GM12878 (cell line): ENCODE measurements around the gene OR8A1. TPM values are rescaled to one million over a fixed set of nuclear protein-coding genes. Genes with fewer than 3 reads are reported as not detected.
A peak's percentile ranks its signal among the peaks of the same experiment; 100 is the strongest.

ENCODE experiments used
- ATAC-seq: fragments of 200-7000 bp; cut with Tn5 transposase; 3 replicates; pipeline ENCODE4 v1.9.1; 2020; ENCODE audit warnings: mild to moderate bottlenecking, moderate library complexity
- BruUV-seq: library from RNA; stranded (reverse); fragments of 400-500 nt; replicated peaks from 2 replicates; lab custom pipeline; 2021; lab: Mats Ljungman, UMichigan
- CTCF ChIA-PET: fragments of 300-600 bp; sonication (Branson Sonifier 250); formaldehyde crosslinking; extraction: SDS; loops from one replicate; lab custom pipeline; 2021; ENCODE audit warnings: inconsistent platforms; lab: Yijun Ruan, JAX
- POLR2A ChIA-PET: fragments of 350-600 bp; formaldehyde crosslinking; extraction: SDS; loops from one replicate; lab custom pipeline; 2021; ENCODE audit warnings: inconsistent platforms; lab: Charles Lee
- RAD21 ChIA-PET: fragments of 300-600 bp; sonication (Branson Sonifier 250); formaldehyde crosslinking; loops from one replicate; lab custom pipeline; 2023; ENCODE audit warnings: antibody characterized with exemption; ENCODE audit not compliant: unreplicated experiment; lab: Charles Lee
- SMC1A ChIA-PET: fragments of 300-600 bp; sonication (Branson Sonifier 250); formaldehyde crosslinking; loops from one replicate; lab custom pipeline; 2023; ENCODE audit not compliant: unreplicated experiment, uncharacterized antibody; lab: Charles Lee
- DNase-seq: peaks from one replicate; pipeline ENCODE4 v3.0.0-alpha.2; 2011; ENCODE audit warnings: low read depth, low spot score
- FAIRE-seq: peaks from 3 replicates; lab custom pipeline; 2011; peaks lifted over from hg19 to GRCh38; lab: Jason Lieb, UNC
- H2AFZ ChIP-seq: 2 replicates; pipeline ENCODE4 v1.6.0; 2011; ENCODE audit warnings: low read depth, low read length, control low read depth; ENCODE audit not compliant: control insufficient read depth
- H3K27ac ChIP-seq: 2 replicates; pipeline ENCODE4 v1.5.1; 2011; ENCODE audit warnings: control low read depth; ENCODE audit not compliant: control insufficient read depth, insufficient read depth
- H3K27me3 ChIP-seq, 2 experiments: replicated peaks in 1 of 2; 2 replicates each; pipeline versions ENCODE4 v1.6.0 to v1.6.1; 2011; ENCODE audit warnings: low read length in 1 of 2; ENCODE audit not compliant: control insufficient read depth in 2 of 2, insufficient read depth in 2 of 2
- H3K36me3 ChIP-seq, 2 experiments: 2 replicates each; pipeline ENCODE4 v1.5.1; 2011; ENCODE audit warnings: low read length in 1 of 2; ENCODE audit not compliant: control insufficient read depth in 2 of 2, insufficient read depth in 2 of 2
- H3K4me1 ChIP-seq: 2 replicates; pipeline ENCODE4 v1.6.1; 2011; ENCODE audit warnings: mild to moderate bottlenecking, low read length, moderate library complexity, mixed read lengths; ENCODE audit not compliant: control insufficient read depth, insufficient read depth
- H3K4me2 ChIP-seq: 2 replicates; pipeline ENCODE4 v1.6.0; 2011; ENCODE audit warnings: control low read depth; ENCODE audit not compliant: control insufficient read depth, insufficient read depth
- H3K4me3 ChIP-seq: fragments of 200-600 bp; sonication (generic); 2 replicates; pipeline ENCODE4 v1.5.1; 2016
- H3K79me2 ChIP-seq: 2 replicates; pipeline ENCODE4 v1.6.0; 2011; ENCODE audit warnings: low read length; ENCODE audit not compliant: control insufficient read depth, insufficient read depth
- H3K9ac ChIP-seq: 2 replicates; pipeline ENCODE4 v1.8.0; 2011; ENCODE audit warnings: low read length, control low read depth, mixed read lengths; ENCODE audit not compliant: control insufficient read depth, insufficient read depth
- H3K9me3 ChIP-seq: replicated peaks from 3 replicates; pipeline ENCODE4 v1.5.1; 2011; ENCODE audit warnings: mild to moderate bottlenecking, low read length; ENCODE audit not compliant: control insufficient read depth, insufficient read depth
- H4K20me1 ChIP-seq: 2 replicates; pipeline ENCODE4 v1.6.0; 2011; ENCODE audit not compliant: control insufficient read depth, insufficient read depth
- ETV6 ChIP-seq, 2 experiments: fragments of 450-650 bp in 1 of 2; IDR thresholded peaks in 1 of 2; conservative IDR thresholded peaks in 1 of 2; 2 replicates each; pipeline ENCODE4 v1.6.1; 2014; ENCODE audit warnings: antibody characterized with exemption in 1 of 2, borderline replicate concordance in 1 of 2, low read depth in 1 of 2, mild to moderate bottlenecking in 1 of 2, moderate library complexity in 1 of 2
- HCFC1 ChIP-seq: fragments of 150-350 bp; IDR thresholded peaks from 2 replicates; pipeline ENCODE4 v1.6.1; 2014; ENCODE audit warnings: low read length
- JUNB ChIP-seq: IDR thresholded peaks from 2 replicates; pipeline ENCODE4 v1.6.1; 2016; ENCODE audit warnings: antibody characterized with exemption, mild to moderate bottlenecking
- KDM1A ChIP-seq: fragments of 200-600 bp; sonication (generic); IDR thresholded peaks from 2 replicates; pipeline ENCODE4 v1.6.1; 2016; ENCODE audit warnings: borderline replicate concordance
- SIN3A ChIP-seq: IDR thresholded peaks from 2 replicates; pipeline ENCODE4 v1.6.1; 2012; ENCODE audit warnings: low read depth, low read length, improper control_type of control experiment
- ZBED1 ChIP-seq: IDR thresholded peaks from 2 replicates; pipeline ENCODE4 v1.6.1; 2016; ENCODE audit warnings: borderline replicate concordance
- ZNF24 ChIP-seq: fragments of 450-650 bp; IDR thresholded peaks from 2 replicates; pipeline ENCODE4 v1.6.1; 2017; ENCODE audit warnings: antibody characterized with exemption, mild to moderate bottlenecking
- ZNF622 ChIP-seq: fragments of 450-650 bp; IDR thresholded peaks from 2 replicates; pipeline ENCODE4 v1.6.1; 2017; ENCODE audit warnings: mild to moderate bottlenecking, inconsistent platforms
- WGBS: methylation state at CpG from one replicate; pipeline ENCODE4 v1.1.6; 2016; ENCODE audit warnings: low lambda C conversion rate; ENCODE audit not compliant: insufficient replicate concordance, insufficient coverage; ENCODE audit errors: missing lambda C conversion rate; 5-methylcytosine and 5-hydroxymethylcytosine counted together
- in situ Hi-C: fragments of 300-500 bp; cut with MboI; formaldehyde crosslinking; loops from 9 replicates; pipeline ENCODE4 v1.14.3; 2018; ENCODE audit warnings: mixed read lengths
- intact Hi-C: fragments of 100-400 bp; cut with micrococcal nuclease; formaldehyde crosslinking; loops from one replicate; pipeline ENCODE4 v1.14.2; 2022; ENCODE audit not compliant: unreplicated experiment
- polyA plus RNA-seq, 11 experiments: library from polyadenylated mRNA; depleted of rRNA in 4 of 11; unstranded in 6 of 11; stranded (reverse) in 5 of 11; fragments of >200 nt; fragmentation: Nextera tagmentation in 4 of 11; fragmentation: Illumina TruSeq in 1 of 11; extraction: Ambion mirVana in 4 of 11; extraction: Trizol in 1 of 11; gene quantifications; 1 replicate in 1 of 11; 2 replicates in 10 of 11; pipeline versions ENCODE4 v1.2.1 to v1.2.3, GENCODE V29; 2011 to 2016; ENCODE audit warnings: inconsistent platforms in 2 of 11, missing spikeins in 2 of 11, low read depth in 1 of 11
- total RNA-seq, 4 experiments: library from RNA; depleted of rRNA in 3 of 4; stranded (reverse); fragments of >200 nt in 3 of 4; fragmentation: Illumina TruSeq in 1 of 4; extraction: Trizol in 1 of 4; gene quantifications; 2 replicates each; pipeline versions ENCODE4 v1.2.1 to v1.2.3, GENCODE V29; 2013 to 2021
- TF ChIP-seq, protein P1 (sequence below): IDR thresholded peaks from 2 replicates; pipeline ENCODE4 v1.6.1; 2012; ENCODE audit warnings: low read depth, low read length, improper control_type of control experiment
- TF ChIP-seq, protein P2 (sequence below): IDR thresholded peaks from 2 replicates; pipeline ENCODE4 v1.6.1; 2011; ENCODE audit warnings: low read depth, mild to moderate bottlenecking, low read length, moderate library complexity, borderline replicate concordance; ENCODE audit errors: extremely low read depth
- TF ChIP-seq, protein P3 (sequence below): fragments of 450-650 bp; IDR thresholded peaks from 2 replicates; pipeline ENCODE4 v1.6.1; 2017; ENCODE audit warnings: mild to moderate bottlenecking

Gene OR8A1
- total and polyA plus RNA-seq, 10 of the 15 experiments (the other 5 are each of a cell fraction or from before 2014, with no cell fraction given): not detected

GRCh38 chr11:124605719-124606118 is 35.9 kb downstream of the OR8A1 start:
- ChIA-PET POLR2A (no interaction called here), SMC1A (no interaction called here), RAD21 (no interaction called here), CTCF (interaction anchor here (1.3 kb wide), 1 partner anchor 35 kb away, joined by 3 read pairs; no protein-coding TSS in a partner anchor)
- no peaks in the 10 kb centered on the region for H3K36me3 ChIP-seq
- no peak for FAIRE-seq
- TF ChIP-seq JUNB (no peak), ZBED1 (no peak), HCFC1 (no peak), ETV6 (conservative IDR thresholded peaks at IDR 0.05 in 1 of 2, IDR thresholded peaks at IDR 0.05 in 1 of 2; ENCODE audit: borderline replicate concordance in 1 of 2, low read depth in 1 of 2) (no peak), SIN3A (no peak), ZNF622 (no peak), ZNF24 (no peak), KDM1A (no peak)
- TF ChIP-seq, protein P1, sequence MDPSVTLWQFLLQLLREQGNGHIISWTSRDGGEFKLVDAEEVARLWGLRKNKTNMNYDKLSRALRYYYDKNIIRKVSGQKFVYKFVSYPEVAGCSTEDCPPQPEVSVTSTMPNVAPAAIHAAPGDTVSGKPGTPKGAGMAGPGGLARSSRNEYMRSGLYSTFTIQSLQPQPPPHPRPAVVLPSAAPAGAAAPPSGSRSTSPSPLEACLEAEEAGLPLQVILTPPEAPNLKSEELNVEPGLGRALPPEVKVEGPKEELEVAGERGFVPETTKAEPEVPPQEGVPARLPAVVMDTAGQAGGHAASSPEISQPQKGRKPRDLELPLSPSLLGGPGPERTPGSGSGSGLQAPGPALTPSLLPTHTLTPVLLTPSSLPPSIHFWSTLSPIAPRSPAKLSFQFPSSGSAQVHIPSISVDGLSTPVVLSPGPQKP: no peak
- TF ChIP-seq, protein P2, sequence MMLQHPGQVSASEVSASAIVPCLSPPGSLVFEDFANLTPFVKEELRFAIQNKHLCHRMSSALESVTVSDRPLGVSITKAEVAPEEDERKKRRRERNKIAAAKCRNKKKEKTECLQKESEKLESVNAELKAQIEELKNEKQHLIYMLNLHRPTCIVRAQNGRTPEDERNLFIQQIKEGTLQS: no peak
- TF ChIP-seq, protein P3, sequence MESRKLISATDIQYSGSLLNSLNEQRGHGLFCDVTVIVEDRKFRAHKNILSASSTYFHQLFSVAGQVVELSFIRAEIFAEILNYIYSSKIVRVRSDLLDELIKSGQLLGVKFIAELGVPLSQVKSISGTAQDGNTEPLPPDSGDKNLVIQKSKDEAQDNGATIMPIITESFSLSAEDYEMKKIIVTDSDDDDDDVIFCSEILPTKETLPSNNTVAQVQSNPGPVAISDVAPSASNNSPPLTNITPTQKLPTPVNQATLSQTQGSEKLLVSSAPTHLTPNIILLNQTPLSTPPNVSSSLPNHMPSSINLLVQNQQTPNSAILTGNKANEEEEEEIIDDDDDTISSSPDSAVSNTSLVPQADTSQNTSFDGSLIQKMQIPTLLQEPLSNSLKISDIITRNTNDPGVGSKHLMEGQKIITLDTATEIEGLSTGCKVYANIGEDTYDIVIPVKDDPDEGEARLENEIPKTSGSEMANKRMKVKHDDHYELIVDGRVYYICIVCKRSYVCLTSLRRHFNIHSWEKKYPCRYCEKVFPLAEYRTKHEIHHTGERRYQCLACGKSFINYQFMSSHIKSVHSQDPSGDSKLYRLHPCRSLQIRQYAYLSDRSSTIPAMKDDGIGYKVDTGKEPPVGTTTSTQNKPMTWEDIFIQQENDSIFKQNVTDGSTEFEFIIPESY: no peak
- TF ChIP-seq, all 136 proteins: peak for 0
- Histone ChIP-seq H2AFZ (peak overlapping the region; percentile 36; the same call in 1 of the 2 replicates), H3K4me1 (no peaks in the 10 kb centered on the region), H3K27me3 (no peaks in the 10 kb centered on the region), H3K27ac (no peak overlapping the region), H3K4me2 (no peak overlapping the region), H3K79me2 (no peaks in the 10 kb centered on the region), H3K9ac (no peak overlapping the region), H4K20me1 (no peaks in the 10 kb centered on the region), H3K9me3 (no peaks in the 10 kb centered on the region), H3K4me3 (no peak overlapping the region)
- no TSS peak for BruUV-seq
- ATAC-seq (no peak; the same call in 1 of the 3 replicates), DNase-seq (no peak)
- in situ Hi-C loops (no loop called here), intact Hi-C loops (no loop called here)
- 46% methylated on average over 3 of the region's 3 CpGs for WGBS
